HG02610 (cell line): ENCODE results near the gene ZNF385A.
"Not testable (repeated sequence)": the region's sequence is repeated elsewhere in the genome, so short reads cannot be mapped to it uniquely, and the experiment has no call there.

ENCODE experiments used
- ATAC-seq: cut with Tn5 transposase; IDR thresholded peaks from one replicate; pipeline ENCODE4 v1.9.1; 2021; ENCODE audit warnings: mild to moderate bottlenecking, moderate library complexity; ENCODE audit not compliant: unreplicated experiment

Gene ZNF385A

DNA sequence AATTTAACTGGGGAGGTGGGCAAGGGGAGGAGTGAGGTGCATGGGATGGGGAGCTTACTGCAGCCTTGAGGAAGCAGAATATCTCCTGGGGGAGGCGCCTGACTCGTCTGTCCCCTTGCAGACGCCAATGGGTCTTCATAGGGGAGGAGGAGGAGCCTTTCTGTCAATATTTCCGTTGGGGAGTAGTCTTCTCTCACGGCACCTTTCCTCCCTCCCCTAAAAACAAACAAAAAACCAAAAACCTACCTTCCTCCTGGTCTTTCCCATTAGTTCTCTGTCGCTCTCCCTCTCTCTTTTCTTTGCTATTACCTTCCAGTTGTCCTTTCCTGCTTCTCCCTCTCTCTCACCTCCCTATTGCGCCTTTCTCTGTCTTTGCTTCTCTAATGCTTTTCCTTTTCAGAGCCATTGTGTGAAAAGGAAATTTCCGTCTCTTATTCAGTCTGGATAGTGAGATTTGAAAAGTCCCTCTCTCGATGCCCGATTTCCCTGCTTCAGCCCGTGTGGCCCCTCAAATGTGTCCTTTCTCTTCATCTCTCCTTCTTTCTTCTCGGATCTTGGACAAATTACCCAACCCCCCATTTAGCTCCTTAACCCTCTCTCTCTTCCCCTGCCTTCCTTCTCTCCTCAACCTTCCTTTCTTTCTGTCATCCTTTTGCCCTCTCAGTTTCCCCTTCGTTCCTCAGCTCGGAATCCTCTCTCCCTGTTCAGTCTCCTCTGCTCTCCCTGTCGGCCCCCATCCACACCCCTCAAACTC is 26.2 kb downstream of the ZNF385A start:
- no peak for ATAC-seq

DNA sequence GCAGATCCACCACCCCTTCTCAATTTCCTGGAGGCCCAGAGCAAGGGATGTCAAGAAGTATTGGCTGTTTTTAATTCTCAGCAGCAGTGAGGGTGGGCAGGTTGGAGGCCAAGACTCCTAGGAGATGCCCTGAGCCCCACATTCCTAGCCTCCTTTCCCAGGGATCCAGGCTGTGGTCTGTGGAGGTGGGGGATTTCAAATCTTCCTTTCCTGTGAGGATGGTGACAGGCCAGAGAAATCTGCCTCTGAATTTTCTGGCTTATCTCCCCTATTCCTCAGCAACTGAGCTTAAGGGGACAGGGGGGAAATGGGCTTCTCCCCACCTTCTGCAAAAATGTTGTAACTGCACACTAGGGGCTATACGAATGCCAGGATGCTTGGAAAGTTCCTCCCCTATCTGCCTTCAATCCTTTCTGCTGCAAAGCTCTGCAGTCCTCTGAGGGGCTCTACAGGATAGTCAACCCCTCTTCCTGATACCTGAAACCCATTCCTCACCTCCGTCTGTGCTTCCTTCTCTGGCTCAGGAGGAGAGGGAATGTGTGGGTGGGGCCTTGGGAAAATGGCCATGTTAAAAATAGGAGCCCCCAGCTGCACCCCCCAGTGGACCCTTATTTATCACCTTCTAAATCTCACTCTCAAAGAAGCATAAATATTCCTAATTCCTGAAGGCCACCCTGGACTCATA is 26.9 kb downstream of the ZNF385A start:
- no peak for ATAC-seq

DNA sequence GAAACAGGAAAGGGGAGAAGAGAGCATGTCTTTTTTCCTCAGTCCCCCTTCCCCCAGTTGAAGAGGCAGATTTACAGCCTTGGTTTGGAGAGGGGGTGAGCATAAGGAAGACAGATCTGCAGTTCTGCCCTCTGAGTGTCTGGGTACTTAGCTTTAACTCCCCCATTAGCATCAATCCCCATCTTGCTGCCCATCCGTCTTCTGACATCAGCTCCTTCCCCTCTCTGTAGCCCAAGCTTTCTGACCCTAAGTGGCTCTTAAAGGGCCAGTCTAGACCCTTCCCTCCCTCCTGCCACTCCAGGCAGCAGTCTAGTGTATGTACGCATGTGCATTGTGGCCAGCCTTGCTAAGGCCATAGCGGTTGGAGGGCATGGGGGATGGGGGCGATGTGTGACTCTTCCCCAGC is 27.6 kb downstream of the ZNF385A start:
- no peak for ATAC-seq

DNA sequence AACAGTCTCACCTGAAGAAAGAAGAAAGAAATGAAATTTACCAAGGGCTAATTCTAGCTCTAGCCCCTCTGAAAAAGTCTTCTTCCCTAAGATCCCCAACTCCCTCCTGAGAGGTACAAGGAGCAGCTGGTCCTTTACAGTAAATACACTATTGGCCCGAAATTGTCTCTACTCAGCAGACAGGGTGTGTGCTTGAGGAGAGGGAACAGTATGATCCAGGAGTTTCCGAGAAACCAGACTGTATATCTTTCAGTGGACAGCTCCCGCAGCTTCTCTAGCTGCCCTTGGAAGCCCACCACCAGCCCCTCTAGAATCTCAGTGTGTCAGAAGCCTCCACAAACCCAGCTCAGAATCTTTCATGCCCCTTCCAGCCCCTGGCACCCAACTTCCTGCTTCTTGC is 28.3 kb downstream of the ZNF385A start:
- ATAC-seq = no peak

DNA sequence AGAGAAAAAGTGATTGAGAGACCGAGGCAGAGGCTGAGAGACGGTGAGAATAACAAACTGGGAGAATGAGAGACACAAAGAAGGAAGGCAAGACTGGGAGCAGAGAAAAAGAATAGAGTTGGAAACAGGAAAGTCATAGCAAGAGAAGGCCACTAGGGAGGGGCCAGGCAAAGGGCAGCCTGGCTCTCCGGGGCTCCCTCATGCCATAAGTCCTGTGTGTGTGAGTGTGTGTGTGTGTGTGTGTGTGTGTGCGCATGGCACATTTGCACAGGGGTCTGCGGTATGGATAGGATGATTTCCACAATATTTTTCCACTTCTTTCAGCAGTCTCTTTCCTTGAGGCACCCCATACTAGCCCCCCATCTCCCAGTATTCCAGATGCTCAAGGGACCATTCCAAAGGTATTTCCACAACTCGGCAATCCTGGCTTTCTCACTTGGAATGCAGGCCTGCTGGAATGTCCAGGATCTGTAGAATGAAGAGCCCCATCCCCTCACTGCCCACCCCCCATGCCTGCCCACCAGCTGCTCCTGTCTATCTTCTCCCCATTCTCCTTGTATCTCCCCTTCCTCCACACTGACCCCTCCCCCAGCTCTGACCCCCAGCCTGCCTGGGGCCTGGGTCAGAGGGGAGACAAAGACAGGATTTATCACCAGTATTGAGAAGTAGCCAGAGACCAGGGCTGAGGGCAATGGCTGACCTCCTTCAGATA is 29.3 kb downstream of the ZNF385A start:
- ATAC-seq = no peak

DNA sequence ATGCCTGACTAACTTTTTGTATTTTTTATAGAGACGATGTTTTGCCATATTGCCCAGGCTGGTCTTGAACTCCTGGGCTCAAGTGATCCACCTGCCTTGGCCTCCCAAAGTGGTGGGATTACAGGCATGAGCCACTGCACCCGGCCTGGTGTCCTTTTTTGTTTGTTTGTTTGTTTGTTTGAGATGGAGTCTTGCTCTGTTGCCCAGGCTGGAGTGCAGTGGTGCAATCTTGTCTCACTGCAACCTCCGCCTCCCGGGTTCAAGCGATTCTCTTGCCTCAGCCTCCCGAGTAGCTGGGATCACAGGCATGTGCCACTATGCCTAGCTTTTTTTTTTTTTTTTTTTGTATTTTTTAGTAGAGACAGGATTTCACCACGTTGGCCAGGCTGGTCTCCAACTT is 30.3 kb downstream of the ZNF385A start:
- ATAC-seq = not testable (repeated sequence)

DNA sequence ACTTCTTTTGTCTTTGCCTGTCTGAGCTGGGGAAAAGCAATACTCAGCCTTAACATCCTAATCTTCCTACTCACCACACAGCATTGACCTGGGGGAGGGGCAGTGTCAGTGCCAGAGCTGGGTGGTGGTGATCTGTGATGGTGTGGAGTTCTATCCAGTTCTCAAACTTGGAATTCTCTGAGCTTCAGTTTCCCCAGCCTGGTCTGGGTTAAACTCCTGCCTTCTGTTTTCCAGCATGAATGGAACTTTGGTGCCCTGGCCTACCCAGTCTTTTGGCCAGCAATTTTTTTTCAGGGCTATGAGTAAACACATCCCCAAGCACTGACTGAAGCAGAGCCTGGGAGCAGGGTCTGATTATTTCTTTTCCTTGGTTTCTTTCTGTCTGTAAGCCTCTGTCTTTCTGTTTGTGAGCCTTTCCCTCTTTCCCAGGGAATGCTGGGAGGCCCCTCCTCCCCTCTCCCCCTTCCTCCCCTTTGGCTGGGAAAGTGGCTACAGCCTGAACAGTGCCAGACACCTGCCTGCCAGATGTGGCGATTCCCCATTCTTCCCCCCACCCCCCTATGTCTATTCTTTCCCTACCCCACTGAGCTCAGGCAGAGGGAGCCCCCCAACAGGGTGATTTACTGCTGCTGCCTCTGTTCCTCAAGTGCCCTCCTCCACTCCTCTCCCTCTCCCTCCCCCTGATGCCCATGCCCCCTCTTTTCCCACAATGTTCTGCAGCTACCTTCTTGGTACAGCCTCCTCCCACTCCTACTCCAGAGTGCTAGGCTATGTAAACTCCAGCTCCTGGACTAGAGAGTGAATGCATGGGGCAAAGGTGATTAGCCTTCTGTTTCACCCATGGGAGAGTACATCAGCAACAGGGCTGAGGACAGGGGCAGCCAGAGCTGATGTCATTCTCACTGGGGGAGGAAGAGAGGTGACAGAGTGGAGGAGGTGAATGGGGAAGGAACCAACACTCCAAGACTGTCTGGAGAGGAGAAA is 31.4 kb downstream of the ZNF385A start:
- ATAC-seq = no peak

DNA sequence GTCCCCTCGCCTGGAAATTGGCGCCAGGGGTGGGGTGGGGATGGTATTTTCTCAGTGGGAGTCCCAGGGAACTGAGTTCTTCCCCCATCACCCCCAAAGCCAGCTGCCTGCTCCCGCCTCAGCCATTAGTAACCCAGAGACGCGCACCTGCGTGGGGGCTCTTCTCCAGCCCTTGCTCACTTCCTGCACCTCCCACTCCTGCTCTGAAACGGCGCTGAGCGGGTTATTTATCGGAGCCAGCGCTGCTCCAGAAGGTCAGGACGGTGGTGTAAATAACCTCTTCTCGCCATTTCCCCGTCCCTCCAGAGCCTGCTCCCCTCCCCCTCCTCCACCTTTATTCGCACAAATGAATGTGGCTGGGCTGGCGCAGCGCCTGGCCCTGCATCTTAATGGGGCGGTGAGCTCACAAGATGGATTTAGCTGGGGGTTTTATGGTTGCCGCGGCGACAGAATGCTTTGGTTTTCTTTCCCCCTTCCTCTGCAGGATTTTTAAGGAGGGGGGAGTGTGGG is 32.5 kb downstream of the ZNF385A start:
- no peak for ATAC-seq

DNA sequence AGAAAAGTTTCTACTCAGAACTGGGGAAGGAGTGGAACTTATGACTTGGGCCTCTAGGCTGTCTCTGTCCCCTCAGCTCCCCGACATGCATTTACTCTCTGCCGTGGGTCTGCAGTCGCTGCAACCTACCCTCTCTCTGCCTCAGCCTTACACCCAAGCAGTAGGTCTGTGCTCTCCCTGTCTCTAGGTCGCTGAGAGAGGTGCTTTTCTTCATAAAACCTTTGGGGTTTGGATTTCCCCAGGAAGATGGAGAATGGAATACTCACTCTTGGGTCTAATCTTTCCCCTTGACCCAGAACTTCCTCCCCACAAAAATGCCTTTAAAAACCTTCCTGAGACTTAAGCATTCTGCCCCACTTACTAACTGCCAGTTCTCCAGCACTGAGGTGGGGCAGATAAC is 33.2 kb downstream of the ZNF385A start:
- no peak for ATAC-seq

DNA sequence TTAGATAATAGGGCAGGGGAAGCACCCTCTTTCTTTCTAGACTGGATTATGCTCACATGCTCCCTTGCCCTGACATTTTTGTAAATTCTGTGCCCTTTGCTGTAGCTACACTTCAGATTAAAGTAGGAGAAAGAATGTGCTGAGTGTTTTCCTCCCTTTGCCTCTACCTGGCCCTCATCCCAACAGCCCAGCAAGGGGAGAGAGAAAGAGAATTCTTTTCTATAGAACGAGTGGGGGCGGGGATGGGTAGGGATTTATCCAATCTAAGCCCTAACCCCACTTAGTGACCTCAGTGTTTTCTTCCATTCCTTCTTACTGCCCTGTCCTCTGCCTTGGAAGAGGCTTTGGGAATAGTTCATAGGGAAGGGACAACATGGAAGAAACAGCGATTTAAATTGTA is 33.8 kb downstream of the ZNF385A start:
- no peak for ATAC-seq

DNA sequence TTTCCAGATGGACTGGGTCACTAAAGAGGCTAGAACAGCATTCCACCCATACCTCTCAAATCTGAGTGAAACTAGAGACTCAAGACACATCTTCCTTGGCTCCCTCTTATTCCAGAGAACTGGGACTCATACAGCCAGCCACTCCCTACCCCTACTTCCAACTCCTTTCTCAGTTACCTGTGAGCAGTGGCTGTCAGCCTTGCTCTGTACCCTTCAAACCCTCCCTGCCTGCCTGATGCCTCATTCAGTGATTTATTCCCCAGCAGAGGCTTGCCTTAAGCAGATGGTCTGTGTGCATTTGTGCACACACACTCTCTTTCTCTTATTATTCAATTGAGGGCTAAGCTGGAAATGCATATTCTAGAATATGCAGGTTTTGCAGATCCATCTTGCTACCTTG is 34.9 kb downstream of the ZNF385A start:
- ATAC-seq = no peak

DNA sequence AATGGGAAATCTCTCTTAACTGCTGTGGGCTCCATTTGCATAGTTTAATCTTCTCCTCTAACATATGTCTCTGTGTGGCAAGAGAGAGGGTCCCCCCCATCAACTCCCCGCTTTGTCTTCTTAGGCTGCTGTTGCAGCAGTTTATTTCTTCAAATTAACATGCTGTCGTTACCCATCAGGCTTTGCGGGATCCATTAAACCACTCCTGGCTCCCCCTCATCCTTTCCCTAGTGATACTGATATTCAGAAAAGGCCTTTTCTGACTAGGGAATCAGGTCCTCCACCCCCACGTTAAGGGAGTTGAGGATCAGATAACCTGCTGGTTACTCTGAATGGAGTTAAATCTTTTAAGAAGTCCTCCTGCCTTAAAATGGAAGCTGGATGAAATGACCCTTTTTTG is 35.5 kb downstream of the ZNF385A start:
- ATAC-seq = no peak

DNA sequence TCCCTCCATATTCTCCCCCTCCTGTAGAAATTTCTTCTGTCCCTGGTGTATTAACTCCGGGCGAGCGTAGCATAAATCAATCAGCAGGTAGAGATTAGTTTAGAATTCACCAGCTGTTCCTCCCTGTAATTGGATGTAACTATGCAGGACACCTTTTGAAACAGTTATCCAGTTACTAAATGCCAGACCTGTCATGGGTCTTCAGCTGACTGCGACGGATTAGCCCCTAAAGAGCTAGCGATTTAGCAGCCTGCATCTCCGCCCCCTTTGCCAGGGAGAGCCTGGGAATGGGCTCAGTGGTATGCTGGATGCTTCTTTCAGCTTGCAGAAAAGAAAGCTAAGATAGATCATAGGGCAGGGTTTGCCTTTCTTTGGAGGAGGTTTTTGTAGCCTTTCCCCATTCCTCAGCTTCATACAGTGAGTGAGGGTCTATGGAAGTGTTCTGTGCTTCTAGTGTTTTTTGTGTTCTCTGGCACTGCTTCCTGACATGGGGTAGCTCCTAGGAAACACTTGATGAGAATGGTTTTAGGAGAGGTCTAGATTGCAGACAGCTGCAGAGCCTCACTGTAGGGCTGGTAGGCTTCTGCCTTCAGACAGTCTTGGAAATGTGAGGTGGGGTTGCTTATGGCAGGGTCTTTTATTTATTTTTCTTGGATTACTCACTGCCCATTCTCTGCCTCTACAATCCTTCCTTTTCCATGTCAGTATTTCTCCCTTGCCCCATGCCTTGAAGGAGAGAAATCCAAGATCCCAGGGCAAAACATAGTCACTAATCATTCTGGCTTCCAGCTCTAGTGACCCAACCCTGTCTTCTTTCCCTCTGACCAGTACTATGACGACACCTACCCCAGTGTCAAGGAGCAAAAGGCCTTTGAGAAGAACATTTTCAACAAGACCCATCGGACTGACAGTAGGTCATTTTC is 42.9 kb downstream of the ZNF385A start:
- ATAC-seq = no peak

DNA sequence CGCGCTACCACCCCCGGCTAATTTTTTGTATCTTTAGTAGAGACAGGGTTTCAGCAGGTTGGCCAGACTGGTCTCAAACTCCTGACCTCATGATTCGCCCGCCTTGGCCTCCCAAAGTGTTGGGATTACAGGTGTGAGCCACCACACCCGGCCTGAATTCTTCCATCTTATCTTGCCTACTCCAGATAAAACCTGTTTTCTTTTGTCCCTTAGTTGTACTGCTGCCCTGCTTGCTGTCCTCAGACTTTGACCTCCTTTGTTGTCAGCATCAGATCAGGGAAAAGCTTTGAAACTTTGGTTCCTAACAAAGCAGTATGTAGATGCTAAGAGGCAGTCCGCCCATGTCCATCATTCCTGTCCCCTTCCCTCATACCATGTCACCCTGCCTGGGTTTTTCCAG is 43.7 kb downstream of the ZNF385A start:
- ATAC-seq = no peak

DNA sequence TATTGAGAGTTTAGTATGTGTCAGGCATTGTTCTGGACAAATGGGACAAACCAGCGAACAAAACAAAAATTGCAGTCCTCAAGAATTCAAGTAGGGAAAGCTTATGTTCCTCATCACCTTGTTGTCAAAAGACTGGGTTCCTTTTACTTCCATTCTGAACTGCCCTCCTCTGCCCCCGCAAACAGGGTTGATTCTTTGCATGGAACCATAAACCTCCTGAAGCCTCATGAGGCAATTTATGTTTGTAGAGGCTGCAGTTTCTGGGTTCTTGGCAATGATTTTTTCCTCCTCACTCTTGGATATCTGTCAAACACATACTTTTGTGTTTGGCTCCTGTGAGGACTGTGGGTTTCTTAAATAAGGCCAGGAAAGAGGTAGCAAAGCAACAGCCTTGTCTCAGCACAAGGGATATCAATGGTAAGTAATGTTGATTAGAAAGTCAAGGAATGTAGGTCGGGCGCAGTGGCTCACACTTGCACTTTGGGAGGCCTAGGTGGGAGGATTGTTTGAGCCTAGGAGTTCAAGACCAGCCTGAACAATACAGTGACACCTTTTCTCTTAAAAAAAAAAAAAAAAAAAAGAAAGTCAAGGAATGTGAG is 45.7 kb downstream of the ZNF385A start:
- ATAC-seq = no peak

DNA sequence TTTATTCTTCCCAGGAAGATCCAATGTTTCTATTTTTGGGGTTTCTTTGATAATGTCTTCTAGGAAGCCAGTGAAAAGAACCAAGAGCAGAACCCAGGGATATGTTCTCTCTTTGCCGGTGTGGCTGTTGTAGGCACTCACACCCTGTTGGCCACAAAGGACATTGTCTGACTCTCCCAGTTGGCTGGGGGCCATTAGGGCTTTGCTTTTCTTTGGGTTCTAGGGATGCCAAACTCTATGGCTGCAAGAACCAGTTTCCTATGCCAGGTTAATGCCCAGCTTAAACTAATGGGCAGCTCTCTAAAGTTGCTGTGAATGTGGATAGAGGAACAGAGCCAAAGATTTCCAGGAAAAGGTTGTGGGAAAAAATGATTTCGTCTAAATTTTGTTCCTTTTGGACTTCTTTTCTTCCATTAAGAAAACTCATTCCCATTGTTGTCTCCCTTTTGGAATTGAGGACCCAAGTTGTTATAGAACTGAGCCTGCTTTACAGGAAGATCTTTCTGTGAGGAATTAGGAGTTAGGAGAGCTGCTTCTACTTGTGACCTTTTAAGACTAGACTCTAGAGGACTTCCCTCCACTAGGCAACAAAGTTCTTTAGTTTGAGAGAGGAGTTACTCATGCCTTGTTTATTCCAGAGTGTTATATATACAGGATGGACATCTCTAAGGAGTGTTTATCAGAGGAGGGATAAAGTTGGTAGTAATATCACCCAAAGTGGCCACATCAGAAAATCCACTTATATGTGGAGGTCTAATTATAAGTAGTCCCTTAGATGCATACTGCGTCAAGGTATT is 46.5 kb downstream of the ZNF385A start:
- no peak for ATAC-seq

DNA sequence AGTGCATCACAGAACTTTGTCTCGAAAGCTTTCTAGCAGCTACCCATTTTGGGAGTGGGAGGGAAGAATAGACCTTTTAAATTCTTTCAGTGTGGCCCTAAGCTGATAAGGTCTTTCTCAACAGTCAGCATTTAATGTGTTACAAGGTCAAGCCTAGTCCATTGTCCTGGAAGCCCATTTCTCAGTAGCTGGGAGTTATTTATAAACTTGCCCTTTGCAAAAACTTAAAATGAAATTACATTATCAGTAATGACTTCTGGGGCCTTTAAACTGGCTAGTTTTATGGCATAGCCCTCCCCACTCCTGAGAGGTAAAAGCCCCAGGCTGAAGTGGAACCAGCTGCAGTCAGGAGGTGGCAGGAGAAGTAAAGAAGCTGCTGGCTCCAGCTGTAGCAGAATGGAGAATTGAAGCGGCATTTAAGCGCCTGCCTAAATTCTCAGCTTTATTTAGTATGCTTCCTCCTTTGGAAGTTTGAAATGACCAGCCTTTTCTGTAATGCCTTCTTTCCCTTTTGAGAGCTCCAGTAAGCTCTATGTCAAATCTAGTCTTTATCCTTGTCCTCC is 47.2 kb downstream of the ZNF385A start:
- ATAC-seq = no peak

DNA sequence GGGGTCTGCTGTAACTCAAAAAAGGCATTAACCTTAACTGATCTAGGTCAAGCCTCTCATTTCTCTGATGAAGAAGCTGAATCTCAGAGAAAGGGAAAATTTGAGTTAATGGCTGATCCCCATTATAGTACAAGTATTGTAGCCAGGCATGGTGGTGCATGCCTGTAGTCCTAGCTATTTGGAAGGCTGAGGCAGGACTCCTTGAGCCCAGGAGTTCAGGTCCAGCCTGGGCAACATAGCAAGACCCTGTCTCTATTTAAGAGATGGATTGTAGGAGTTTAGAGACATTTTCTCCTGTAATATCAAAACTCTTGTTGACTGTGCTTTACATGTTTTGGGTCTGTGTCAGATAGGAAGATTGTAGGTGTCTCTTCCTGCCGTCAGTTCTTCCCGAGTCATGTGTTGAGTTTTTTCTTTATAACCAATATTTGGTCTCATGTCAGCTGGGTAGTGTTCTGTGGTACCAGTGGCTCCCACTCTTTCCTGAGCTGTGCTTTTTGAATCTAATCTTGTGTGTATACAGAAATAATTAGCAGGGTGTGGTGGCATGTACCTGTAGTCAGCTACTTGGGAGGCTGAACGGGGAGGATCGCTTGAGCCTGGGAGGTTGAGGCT is 51.0 kb downstream of the ZNF385A start:
- no peak for ATAC-seq
